NCI-H1092 (cell line): Measurements from ENCODE around the gene TCTN1.
"Not testable (repeated sequence)": the region's sequence is repeated elsewhere in the genome, so short reads cannot be mapped to it uniquely, and the experiment has no call there.

Experiments used
- DNase-seq: peaks from one replicate; lab custom pipeline; 2025; lab: John Stamatoyannopoulos, UW

The TCTN1 gene

GRCh38 chr12:110585231-110585799, 28.6 kb upstream of the TCTN1 start:
- DNase-seq, result no peak

- DNase-seq, result not testable (repeated sequence)
Measured at GRCh38 chr12:110587102-110587501, 26.8 kb upstream of the TCTN1 start.

- no peak for DNase-seq
Measured at GRCh38 chr12:110590059-110590458, 23.9 kb upstream of the TCTN1 start.

GRCh38 chr12:110590806-110591326, 23.1 kb upstream of the TCTN1 start:
- DNase-seq, result no peak

GRCh38 chr12:110591451-110592051, 22.4 kb upstream of the TCTN1 start:
- no peak for DNase-seq

GRCh38 chr12:110592078-110592477, 21.9 kb upstream of the TCTN1 start:
- DNase-seq, result no peak

GRCh38 chr12:110592919-110593318, 21.0 kb upstream of the TCTN1 start:
- not testable (repeated sequence) for DNase-seq

- DNase-seq, result no peak
Measured at GRCh38 chr12:110597885-110598284, 16.0 kb upstream of the TCTN1 start.

- DNase-seq, result no peak
Measured at GRCh38 chr12:110599334-110599733, 14.6 kb upstream of the TCTN1 start.

GRCh38 chr12:110600254-110600653, 13.7 kb upstream of the TCTN1 start:
- no peak for DNase-seq

GRCh38 chr12:110602085-110602814, 11.7 kb upstream of the TCTN1 start:
- not testable (repeated sequence) for DNase-seq

- DNase-seq, result no peak
Measured at GRCh38 chr12:110606253-110606611, 7.7 kb upstream of the TCTN1 start.

GRCh38 chr12:110613071-110613770, 708 bp upstream of the TCTN1 start:
- no peak for DNase-seq

GRCh38 chr12:110615171-110615570, 1.2 kb downstream of the TCTN1 start:
- no peak for DNase-seq

GRCh38 chr12:110616471-110617115, 2.7 kb downstream of the TCTN1 start:
- DNase-seq, result no peak

GRCh38 chr12:110619534-110619953, 5.6 kb downstream of the TCTN1 start:
- no peak for DNase-seq

GRCh38 chr12:110622582-110622981, 8.7 kb downstream of the TCTN1 start:
- no peak for DNase-seq

- DNase-seq, result no peak
Measured at GRCh38 chr12:110627500-110628195, 13.7 kb downstream of the TCTN1 start.

GRCh38 chr12:110635055-110635454, 21.1 kb downstream of the TCTN1 start:
- DNase-seq, result no peak

GRCh38 chr12:110636516-110636915, 22.6 kb downstream of the TCTN1 start:
- no peak for DNase-seq

GRCh38 chr12:110637869-110638441, 24.0 kb downstream of the TCTN1 start:
- no peak for DNase-seq
